Type B pancreatic cell (in vitro differentiated cells): ENCODE data around the gene CTNND2. TPM values are rescaled to one million over a fixed set of nuclear protein-coding genes. Genes with fewer than 3 reads are reported as not detected.

Experiments
- DNase-seq: peaks from one replicate; pipeline ENCODE4 v3.0.0; 2021; ENCODE audit warnings: mixed read lengths; ENCODE audit not compliant: unreplicated experiment; ENCODE audit errors: extremely low spot score
- H3K27ac Mint-ChIP-seq: 2 replicates; pipeline ENCODE4 v1.8.0; 2021; ENCODE audit warnings: mild to moderate bottlenecking, mixed read lengths
- H3K27me3 Mint-ChIP-seq: 2 replicates; pipeline ENCODE4 v1.8.0; 2021; ENCODE audit warnings: mixed read lengths
- H3K36me3 Mint-ChIP-seq: 2 replicates; pipeline ENCODE4 v1.8.0; 2021; ENCODE audit warnings: mixed read lengths
- H3K4me1 Mint-ChIP-seq: one replicate; pipeline ENCODE4 v1.8.0; 2021; ENCODE audit warnings: mixed read lengths; ENCODE audit not compliant: unreplicated experiment
- H3K4me3 Mint-ChIP-seq: 2 replicates; pipeline ENCODE4 v1.8.0; 2021; ENCODE audit warnings: mild to moderate bottlenecking, mixed read lengths
- H3K9me3 Mint-ChIP-seq: 2 replicates; pipeline ENCODE4 v1.8.0; 2021; ENCODE audit warnings: mixed read lengths
- total RNA-seq: library from RNA; stranded (reverse); gene quantifications from 2 replicates; pipeline ENCODE4 v1.2.1, GENCODE V29; 2021; ENCODE audit warnings: low replicate concordance
- TF ChIP-seq, protein P1 (sequence below): fragments of 200-600 bp; sonication (generic); conservative IDR thresholded peaks from 2 replicates; pipeline ENCODE4 v1.5.0; 2021; ENCODE audit warnings: antibody characterized with exemption, mild to moderate bottlenecking

CTNND2 gene
- total RNA-seq, 1 donor from 2014 or later, result 49.5 TPM

GRCh38 chr5:11302663-11303062, 601.6 kb downstream of the CTNND2 start:
- H3K4me1 Mint-ChIP-seq, result no peaks in the 10 kb centered on the region
- H3K36me3 Mint-ChIP-seq, result no peaks in the 10 kb centered on the region
- no peaks in the 10 kb centered on the region for H3K9me3 Mint-ChIP-seq
- no peak overlapping the region for H3K27ac Mint-ChIP-seq
- H3K4me3 Mint-ChIP-seq, result no peak overlapping the region
- no peak for DNase-seq
- no peaks in the 10 kb centered on the region for H3K27me3 Mint-ChIP-seq
- TF ChIP-seq, protein P1, sequence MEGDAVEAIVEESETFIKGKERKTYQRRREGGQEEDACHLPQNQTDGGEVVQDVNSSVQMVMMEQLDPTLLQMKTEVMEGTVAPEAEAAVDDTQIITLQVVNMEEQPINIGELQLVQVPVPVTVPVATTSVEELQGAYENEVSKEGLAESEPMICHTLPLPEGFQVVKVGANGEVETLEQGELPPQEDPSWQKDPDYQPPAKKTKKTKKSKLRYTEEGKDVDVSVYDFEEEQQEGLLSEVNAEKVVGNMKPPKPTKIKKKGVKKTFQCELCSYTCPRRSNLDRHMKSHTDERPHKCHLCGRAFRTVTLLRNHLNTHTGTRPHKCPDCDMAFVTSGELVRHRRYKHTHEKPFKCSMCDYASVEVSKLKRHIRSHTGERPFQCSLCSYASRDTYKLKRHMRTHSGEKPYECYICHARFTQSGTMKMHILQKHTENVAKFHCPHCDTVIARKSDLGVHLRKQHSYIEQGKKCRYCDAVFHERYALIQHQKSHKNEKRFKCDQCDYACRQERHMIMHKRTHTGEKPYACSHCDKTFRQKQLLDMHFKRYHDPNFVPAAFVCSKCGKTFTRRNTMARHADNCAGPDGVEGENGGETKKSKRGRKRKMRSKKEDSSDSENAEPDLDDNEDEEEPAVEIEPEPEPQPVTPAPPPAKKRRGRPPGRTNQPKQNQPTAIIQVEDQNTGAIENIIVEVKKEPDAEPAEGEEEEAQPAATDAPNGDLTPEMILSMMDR, result no peak

DNA sequence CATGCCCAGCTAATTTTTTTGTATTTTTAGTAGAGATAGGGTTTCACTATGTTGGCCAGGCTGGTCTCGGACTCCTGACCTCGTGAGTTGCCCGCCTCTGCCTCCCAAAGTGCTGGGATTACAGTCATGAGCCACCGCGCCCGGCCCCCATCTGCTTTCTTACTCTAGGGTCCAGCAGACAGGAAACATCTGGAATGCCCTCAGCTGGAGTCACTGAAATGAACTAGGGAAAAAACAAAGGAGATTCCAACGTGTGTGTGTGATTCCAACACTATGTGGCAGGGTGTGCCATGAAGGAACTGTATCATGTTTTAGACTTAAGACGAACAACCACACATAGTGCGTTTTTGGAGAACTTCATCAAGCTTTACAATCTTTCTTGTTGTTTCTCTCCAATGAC, 603.1 kb downstream of the CTNND2 start:
- no peak for DNase-seq
- no peaks in the 10 kb centered on the region for H3K4me1 Mint-ChIP-seq
- H3K4me3 Mint-ChIP-seq, result no peak overlapping the region
- no peaks in the 10 kb centered on the region for H3K27me3 Mint-ChIP-seq
- no peaks in the 10 kb centered on the region for H3K9me3 Mint-ChIP-seq
- no peak overlapping the region for H3K27ac Mint-ChIP-seq
- no peaks in the 10 kb centered on the region for H3K36me3 Mint-ChIP-seq
- TF ChIP-seq, protein P1, result no peak

- DNase-seq, result no peak
- H3K36me3 Mint-ChIP-seq, result no peaks in the 10 kb centered on the region
- H3K27ac Mint-ChIP-seq, result no peak overlapping the region
- H3K9me3 Mint-ChIP-seq, result no peaks in the 10 kb centered on the region
- no peaks in the 10 kb centered on the region for H3K27me3 Mint-ChIP-seq
- H3K4me3 Mint-ChIP-seq, result no peak overlapping the region
- H3K4me1 Mint-ChIP-seq, result no peaks in the 10 kb centered on the region
- TF ChIP-seq, protein P1, result no peak
Measured at GRCh38 chr5:11300736-11301135, 603.5 kb downstream of the CTNND2 start.

GRCh38 chr5:11298877-11299276, 605.4 kb downstream of the CTNND2 start:
- TF ChIP-seq, protein P1, result no peak

DNA sequence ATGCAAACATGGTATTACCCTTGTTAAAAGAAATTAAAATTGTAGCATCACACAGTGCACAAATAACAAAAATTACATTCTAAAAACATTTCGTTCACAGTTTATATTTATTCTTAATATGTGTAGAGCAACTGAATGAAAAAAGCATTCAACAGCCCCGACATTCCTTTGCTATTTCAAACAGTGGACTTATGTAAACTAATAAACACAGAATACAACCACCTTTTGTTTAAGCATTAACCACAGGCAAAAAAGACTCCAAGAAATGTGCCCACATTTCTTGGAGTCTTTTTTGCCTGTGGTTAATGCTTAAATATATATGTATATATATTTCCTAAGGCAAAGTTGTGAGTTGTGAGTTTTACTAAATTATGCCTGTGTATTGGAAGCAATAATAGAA, 610.7 kb downstream of the CTNND2 start:
- TF ChIP-seq, protein P1, result no peak
- no peaks in the 10 kb centered on the region for H3K9me3 Mint-ChIP-seq
- no peaks in the 10 kb centered on the region for H3K36me3 Mint-ChIP-seq
- H3K27me3 Mint-ChIP-seq, result no peaks in the 10 kb centered on the region
- no peak overlapping the region for H3K4me3 Mint-ChIP-seq
- no peak overlapping the region for H3K27ac Mint-ChIP-seq
- no peaks in the 10 kb centered on the region for H3K4me1 Mint-ChIP-seq
- DNase-seq, result no peak

More at GRCh38 chr5:11298877-11299276, 605.4 kb downstream of the CTNND2 start:
- Mint-ChIP-seq H3K9me3 (no peaks in the 10 kb centered on the region), H3K36me3 (no peaks in the 10 kb centered on the region), H3K27me3 (no peaks in the 10 kb centered on the region), H3K4me1 (no peaks in the 10 kb centered on the region), H3K4me3 (no peak overlapping the region), H3K27ac (no peak overlapping the region)
- no peak for DNase-seq
